Fibroblast of skin of left biceps (primary cell): ENCODE measurements around the gene TFB1M.
A peak's percentile ranks its signal among the peaks of the same experiment; 100 is the strongest.
"Not testable (repeated sequence)": the region's sequence is repeated elsewhere in the genome, so short reads cannot be mapped to it uniquely, and the experiment has no call there.

Experiments
- DNase-seq, 2 experiments: peaks; one replicate each; pipeline ENCODE4 v3.0.0-alpha.2; 2013; ENCODE audit warnings: low read depth in 2 of 2

TFB1M gene

DNA sequence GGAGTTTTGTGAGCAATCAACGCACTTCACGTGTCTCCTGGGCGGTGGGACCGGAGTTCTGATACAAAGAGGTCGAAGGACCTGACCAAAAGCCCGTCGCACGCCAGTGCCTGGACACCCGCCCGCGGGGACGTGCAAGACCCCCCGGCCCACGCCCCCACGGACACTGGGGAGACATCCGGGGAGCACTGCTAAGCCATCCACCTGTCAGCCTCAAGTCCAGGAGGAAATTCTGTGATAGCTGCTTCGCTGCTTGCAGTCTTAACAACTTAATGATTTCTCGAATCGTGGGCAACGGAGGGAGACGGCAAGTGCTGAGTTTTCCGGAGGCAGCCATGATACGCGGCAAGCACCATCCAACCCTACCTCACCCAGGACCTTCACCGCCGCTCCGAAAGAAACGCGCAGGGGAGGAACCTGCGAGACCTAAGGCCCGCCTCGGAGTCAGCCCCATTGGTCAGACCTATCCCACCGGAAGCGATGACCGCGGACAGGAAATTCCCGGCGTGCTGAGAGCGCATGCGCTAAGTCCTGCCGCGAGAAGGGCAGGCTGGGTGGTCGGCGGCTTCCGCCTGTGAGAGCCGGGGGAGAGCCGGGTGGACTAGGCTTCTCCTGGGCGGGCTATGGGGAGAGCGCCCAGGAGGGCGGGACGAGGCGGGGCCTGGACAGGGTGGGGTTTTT is at the start of gene TFB1M:
TSS of gene TFB1M (minus strand) at position 393 of the 681 bp plus-strand sequence. CDS start at position 337, 56 bp downstream.
- peak; percentile 97 for DNase-seq

DNA sequence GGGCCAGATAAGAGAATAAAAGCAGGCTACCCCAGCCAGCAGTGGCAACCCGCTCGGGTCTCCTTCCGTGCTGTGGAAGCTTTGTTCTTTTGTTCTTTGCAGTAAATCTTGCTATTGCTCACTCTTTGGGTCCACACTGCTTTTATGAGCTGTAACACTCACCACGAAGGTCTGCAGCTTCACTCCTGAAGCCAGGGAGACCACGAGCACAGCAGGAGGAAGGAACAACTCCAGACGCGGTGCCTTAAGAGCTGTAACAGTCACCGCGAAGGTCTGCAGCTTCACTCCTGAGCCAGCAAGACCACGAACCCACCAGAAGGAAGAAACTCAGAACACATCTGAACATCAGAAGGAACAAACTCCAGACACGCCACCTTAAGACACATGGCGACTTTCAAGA is 49.7 kb upstream of the TFB1M start:
- DNase-seq = not testable (repeated sequence)

DNA sequence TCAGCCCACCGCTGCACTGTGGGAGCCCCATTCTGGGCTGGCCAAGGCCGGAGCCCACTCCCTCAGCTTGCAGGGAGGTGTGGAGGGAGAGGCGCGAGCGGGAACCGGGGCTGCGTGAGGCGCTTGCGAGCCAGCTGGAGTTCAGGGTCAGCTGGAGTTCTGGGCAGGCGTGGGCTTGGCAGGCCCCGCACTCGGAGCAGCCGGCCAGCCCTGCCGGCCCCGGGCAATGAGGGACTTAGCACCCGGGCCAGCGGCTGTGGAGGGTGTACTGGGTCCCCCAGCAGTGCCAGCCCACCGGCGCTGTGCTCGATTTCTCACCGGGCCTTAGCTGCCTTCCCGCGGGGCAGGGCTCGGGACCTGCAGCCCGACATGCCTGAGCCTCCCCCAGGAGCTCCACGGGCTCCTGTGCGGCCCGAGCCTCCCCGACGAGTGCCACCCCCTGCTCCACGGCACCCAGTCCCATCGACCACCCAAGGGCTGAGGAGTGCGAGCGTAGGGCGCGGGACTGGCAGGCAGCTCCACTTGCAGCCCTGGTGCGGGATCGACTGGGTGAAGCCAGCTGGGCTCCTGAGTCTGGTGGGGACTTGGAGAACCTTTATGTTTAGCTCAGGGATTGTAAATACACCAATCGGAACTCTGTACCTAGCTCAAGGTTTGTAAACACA is 48.8 kb upstream of the TFB1M start:
- DNase-seq = not testable (repeated sequence)

DNA sequence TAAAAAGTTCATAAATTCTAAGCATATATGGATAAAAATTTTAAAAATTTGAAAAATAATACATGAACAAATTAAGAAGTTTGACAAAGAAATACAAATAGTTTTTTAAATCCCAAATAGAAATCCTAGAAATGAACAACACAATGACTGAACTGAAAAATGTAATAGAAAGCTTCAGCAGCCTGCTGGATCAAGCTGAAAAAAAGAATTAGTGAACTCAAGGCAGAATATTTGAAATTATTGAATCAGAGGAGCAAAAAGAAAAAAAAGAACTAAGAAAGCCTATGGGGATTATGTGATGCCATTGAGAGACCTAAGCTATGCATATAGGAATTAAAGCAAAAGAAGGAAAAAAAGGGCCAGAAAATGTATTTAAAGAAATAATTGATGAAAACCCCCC is 39.9 kb upstream of the TFB1M start:
- DNase-seq = no peak

DNA sequence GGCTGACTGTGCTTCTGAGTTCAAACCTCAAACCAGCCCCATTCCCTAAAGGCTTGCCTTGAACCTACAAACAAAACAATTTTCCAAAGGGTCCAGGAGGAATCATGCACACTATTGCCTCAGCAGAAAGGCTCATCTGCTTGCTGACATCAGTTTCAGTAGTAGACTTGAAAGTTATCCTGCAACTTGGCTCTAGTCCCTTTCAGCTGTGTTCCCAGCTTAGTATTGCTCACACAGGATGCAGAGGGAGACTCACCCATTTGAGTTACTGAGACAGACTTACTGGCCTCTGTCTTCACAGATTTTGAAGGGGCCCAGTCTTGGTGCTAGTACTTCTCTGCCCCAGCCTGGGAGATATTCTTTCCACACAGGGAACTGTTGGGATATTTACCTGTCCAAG is 38.5 kb upstream of the TFB1M start:
- no peak for DNase-seq

DNA sequence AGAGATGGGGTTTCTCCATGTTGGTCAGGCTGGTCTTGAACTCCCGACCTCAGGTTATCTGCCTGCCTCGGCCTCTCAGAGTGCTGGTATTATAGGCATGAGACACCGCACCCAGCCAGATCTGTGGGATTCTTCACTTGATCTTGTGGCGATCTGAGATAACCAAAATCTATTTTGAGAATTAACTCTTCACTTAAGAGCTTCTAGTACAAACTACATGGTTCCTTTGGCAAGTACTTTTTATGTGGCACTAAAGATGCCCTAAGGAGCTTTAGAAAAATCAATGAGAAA is 37.8 kb upstream of the TFB1M start:
- DNase-seq = no peak

DNA sequence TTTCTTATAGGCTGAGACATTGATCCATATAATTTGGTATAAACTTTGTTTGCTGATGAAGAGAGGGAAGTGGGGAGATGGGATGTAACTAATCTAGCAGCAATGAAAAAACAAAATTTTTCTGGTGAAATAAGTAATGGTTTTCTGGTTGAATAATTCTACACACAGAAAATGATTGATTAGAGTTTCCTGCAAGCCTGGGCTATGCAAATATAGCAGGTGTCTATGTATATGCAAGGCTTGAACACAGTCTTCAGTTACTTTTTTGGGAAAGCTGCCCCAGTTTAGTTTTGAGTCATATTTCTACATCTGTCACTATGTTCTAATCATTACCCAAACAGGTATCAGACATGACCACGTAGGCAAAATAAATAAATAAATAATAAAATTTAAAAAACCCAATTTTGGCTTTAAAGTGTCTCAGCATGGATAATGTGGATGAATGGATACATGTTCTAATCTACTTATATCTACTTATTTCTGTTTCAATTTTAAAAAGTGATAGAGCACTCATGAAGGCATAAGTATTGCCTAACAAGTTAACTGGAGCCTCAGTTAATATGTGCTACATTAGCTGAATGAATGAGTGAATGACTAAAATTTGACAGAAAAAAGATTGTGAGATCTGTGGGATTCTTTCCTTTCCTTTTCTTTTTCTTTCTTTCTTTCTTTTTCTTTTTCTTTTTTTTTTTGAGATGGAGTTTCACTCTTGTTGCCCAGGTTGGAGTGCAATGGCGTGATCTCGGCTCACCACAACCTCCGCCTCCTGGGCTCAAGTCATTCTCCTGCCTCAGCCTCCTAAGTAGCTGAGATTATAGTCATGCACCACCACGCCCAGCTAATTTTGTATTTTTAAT is 37.2 kb upstream of the TFB1M start:
- DNase-seq = no peak

DNA sequence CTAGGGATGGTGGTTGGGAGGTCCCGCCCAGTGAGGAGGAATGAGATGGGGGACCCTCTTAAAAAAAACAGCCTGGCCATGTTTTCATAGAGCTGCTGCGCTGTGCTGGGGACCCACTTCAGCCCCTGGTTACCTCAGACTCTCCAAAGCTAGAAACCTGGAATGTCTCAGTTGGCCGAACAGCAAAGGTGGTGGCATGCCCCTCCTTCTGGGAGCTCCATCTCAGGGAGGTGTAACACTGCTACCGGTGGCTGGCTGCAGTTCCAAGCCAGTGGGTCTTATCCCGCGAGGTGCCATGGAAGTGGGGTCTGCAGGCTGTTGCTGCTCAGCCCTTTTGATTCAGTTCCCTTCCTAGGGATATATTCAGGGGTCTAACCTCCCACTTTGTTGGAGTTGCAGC is 35.7 kb upstream of the TFB1M start:
- no peak for DNase-seq

DNA sequence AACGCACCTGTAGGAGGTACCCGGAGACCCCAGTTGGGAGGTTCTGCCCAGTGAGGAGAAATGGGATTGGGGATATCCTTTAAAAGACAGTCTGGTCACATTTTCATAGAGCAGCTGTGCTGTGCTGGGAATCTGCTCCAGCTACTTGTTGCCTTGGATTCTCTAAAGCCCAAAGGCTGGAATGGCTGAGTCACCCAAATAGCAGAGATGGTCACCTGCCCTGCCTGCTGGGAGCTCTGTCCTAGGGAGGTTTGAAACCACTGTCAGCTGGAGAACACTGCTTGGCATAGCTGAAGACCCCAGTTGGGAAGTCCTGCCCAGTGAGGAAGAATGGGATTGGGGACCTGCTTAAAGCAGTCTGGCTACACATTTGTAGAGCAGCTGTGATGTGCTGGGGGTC is 34.8 kb upstream of the TFB1M start:
- DNase-seq = no peak

DNA sequence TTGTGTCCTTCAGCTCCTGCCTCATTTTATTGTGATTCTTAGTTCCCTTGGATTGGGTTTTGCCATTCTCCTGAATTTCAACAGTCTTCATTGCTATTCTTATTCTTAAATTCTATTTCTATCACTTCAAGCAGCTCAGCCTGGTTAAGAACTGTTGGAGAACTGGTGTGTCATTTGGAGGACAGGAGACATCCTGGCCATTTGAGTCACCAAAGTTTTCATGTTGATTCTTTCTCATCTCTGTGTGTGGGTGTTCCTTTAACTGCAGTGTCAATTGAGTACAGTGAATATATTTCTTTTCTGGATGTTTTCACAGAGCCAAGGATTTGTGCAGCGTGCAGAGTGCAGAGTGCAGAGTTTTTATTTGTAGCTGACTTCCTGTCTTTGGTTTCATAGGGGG is 33.5 kb upstream of the TFB1M start:
- no peak for DNase-seq

DNA sequence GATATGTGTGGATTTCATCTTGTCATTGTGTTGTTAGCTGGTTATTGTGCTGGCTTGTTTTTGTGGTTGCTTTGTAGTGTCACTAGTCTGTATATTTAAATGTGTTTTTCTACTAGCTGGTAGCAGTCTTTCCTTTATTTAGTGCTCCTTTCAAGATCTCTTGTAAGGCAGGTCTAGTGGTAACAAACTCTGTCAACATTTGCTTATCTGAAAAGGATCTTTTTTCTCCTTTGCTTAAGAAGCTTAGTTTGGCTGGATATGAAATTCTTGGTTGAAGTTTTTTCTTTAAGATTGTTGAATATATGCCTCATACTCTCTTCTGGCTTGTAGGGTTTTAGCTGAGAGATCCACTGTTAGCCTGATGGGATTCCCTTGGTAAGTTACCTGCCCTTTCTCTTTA is 32.7 kb upstream of the TFB1M start:
- DNase-seq = no peak

DNA sequence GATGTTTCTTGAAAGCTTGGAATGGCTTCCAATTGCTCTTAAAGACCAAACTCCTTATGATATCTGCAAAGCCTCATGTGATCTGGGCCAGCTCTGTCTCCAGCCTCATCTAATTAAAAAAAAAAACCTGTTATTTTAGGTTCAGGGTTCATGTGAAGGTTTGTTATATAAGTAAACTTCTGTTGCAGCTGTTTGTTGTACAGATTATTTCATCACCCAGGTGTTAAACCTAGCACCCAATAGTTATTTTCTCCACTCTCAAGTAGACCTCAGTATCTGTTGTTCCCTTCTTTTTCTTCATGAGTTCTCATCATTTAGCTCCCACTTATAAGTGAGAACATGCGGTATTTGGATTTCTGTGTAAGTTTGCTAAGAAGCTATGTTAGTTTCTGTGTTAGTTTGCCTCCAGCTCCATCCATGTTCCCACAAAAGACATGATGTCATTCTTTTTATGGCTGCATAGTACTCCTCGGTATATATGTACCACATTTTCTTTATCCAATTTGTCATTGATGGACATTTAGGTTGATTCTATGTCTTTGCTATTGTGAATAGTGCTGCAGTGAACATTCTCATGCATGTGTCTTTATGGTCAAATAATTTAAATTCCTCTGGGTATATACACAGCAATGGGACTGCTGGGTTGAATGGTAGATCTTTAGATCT is 30.2 kb upstream of the TFB1M start:
- DNase-seq = no peak

DNA sequence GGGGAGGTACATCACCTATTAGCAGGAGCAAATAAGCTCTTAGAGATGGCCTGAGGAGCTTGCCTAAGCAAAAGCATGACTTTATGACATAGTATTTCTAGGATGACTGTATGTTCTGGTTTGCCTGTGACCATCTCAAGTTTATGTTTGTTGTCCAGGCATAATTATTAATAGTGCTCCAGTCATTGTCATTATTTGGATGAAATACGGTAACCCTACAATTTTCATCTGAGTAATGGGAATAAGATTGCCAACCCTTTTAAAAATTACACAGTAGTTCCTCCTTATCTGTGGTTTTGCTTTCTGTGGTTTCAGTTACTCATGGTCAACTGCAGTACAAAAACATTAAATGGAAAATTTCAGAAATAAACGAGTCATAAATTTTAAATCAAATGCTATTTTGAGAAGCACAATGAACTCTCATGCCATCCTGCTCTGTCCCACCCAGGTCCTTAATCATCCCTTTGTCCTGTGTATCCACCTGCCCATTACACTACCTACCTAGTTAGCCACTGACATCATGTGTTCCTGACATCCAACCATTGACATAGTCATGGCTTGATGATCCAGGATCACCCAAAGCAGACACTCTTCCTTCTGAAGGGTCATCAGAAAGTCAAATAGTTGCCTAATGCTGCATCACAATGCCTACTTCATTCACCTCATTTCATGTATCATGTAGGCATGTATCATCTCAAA is 27.0 kb upstream of the TFB1M start:
- DNase-seq = no peak

DNA sequence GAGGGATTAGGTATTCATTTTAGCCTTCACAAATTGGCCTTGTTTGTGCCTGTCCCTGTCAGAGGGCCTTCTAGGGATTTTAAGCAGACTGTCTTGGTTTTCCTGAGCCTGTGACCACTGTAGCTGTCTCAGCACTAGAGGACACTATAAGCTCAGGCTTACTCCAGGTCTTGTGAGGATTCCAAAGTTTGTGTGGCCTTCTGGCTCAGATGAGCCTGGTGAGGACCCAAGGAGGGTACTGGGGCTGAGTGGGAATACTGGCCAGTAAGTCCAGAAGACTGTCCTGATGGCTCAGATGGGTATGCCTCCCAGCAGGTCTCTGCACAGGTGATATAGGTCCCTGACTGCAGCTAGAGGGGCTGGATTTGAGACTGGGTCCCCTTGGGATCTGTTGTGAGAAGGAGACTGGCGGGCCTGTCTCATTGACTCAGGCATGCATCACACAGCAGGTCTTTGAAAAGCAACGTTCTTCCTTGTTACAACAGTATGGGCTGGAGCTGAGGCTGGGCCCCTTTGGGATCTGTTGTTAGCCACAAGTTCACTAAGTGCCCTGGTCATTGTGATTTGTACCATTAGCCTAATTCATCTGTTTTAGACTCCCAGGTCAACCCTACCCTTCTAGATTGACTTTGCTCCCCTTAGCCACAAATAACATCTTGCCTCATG is 26.3 kb upstream of the TFB1M start:
- no peak for DNase-seq

DNA sequence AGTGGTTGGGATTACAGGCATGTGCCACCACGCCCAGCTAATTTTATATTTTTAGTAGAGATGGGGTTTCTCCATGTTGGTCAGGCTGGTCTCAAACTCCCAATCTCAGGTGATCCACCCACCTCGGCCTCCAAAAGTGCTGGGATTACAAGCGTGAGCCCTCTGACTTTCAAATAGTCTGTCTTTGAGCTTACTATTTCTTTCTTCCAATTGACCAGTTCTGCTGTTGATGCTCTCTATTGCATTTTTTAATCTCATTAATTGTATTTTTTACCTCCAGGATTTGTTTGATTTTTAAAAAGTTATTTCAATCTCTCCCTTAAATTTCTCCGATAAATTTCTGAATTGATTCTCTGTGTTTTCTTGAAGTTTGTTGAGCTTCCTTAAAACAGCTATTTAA is 25.6 kb upstream of the TFB1M start:
- DNase-seq = not testable (repeated sequence)

DNA sequence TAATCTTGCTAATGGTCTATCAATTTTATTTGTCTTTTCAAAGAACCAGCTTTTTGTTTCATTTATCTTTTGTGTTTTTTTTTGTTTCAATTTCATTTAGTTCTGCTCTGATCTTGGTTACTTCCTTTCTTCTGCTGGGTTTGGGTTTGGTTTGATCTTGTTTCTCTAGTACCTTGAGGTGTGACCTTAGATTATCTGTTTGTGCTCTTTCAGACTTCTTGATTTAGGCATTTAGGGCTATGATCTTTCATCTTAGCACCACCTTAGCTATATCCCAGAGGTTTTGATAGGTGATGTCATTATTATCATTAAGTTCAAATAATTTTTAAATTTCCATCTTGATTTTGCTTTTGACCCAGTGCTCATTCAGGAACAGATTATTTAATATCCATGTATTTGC is 24.0 kb upstream of the TFB1M start:
- DNase-seq = not testable (repeated sequence)

DNA sequence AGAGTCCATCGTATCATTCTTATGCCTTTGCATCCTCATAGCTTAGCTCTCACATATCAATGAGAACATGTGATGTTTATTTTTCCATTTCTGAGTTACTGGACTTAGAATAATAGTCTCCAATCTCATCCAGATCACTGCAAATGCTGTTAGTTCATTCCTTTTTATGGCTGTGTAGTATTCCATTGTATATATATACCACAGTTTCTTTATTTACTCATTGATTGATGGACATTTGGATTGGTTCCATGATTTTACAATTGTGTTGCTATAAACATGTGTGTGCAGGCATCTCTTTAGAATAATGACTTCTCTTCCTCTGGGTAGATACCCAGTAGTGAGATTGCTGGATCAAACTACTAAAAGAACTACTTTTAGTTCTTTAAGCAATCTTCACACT is 21.0 kb upstream of the TFB1M start:
- no peak for DNase-seq

DNA sequence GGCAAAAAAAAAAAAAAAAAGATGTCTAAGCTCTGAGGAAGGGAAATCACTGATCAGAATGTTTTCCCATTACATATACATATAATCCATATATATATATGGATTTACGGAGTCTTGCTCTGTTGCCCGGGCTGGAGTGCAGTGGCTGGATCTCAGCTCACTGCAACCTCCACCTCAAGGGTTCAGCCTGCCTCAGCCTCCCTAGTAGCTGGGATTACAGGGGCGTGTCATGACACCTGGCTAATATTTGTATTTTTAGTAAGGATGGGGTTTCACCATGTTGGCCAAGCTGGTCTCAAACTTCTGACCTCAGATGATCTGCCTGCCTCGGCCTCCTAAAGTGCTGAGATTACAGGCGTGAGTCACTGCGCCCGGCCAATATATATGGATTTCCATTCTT is 19.8 kb upstream of the TFB1M start:
- not testable (repeated sequence) for DNase-seq

DNA sequence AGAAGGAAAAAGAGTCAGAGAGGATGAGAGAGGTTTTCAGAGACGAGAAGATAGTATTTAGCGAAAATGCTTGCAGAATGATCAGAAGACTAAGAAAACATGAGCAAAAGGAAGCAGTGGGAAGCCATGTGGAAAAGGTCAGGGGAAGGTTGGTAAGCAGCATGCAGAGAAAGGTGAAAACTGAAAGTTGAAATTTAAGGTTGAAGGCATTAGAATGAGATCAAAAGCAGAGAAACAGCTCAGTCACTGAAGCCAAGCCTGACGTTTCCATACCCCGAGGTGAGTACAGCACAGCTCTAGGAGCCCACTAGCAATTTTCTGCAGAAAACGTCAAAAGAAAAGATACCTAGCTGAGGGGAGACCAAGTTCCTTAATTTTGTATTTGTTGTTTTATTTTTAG is 19.1 kb upstream of the TFB1M start:
- no peak for DNase-seq

DNA sequence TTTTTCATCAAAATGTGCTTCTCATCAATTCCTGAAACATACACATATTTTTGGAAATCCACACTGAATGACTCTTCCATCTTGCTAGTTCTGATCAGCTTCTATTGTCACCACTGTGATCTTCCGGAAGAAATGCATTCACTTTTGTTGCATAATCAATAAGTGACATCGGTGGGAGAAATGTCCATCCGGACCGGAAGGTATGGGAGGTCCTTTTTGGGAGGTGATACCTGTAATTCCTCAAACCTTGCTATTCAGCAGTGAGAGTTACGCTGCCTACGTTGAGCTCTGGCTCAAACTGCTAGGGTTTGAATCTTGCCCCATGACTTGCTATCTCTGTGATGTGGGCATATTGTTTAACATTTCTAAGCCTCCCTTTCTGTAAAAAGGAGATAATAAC is 16.6 kb upstream of the TFB1M start:
- no peak for DNase-seq

DNA sequence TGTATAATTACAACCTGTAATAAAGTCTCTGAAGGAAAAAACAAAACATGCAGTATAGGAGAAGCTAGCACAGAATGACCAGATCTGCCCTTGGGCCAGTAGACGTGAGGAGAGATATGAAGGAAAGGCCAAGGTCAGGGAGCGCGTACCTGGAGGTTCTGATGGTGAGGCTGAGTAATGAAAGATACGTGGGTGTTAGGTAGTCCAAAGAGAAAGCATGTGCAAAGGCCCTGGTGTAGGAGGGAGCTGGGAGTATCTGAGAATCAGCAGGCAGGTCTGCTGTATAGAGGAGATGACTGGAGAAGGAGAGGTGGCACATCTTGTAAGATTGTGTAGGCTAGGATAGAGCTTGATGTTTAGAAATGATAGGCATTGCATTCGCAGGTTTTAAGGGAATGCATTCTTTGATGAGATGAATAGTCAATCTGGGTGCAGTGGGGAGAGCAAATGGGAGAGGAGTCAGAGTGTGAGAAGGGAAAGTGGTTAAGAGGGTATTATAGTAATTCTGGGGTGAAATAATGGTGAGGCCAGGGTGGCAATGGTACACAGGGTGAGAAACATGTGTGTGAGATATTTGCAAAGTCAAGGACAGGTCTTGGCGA is 15.9 kb upstream of the TFB1M start:
- DNase-seq = no peak
